GM12873 (cell line): ENCODE data around the gene ABCC4.

Experiments used
- CTCF ChIP-seq: IDR thresholded peaks from 2 replicates; pipeline ENCODE4 v1.5.1; 2012; ENCODE audit warnings: low read depth, mild to moderate bottlenecking, moderate library complexity, low read length, control low read depth; ENCODE audit not compliant: insufficient read depth; ENCODE audit errors: missing control alignments

ABCC4 gene

GRCh38 chr13:95260031-95260525 is 41.2 kb downstream of the ABCC4 start:
- no peak for TF ChIP-seq CTCF

GRCh38 chr13:95258619-95259194 is 42.5 kb downstream of the ABCC4 start:
- no peak for TF ChIP-seq CTCF

GRCh38 chr13:95258098-95258497 is 43.2 kb downstream of the ABCC4 start:
- TF ChIP-seq CTCF: no peak

GRCh38 chr13:95256091-95256490 is 45.2 kb downstream of the ABCC4 start:
- no peak for TF ChIP-seq CTCF

- no peak for TF ChIP-seq CTCF
Measured at GRCh38 chr13:95255072-95255732, 46.0 kb downstream of the ABCC4 start.

GRCh38 chr13:95254339-95254738 is 46.9 kb downstream of the ABCC4 start:
- no peak for TF ChIP-seq CTCF

GRCh38 chr13:95253033-95253432 is 48.2 kb downstream of the ABCC4 start:
- TF ChIP-seq CTCF: no peak
